HCT116 (cell line): Measurements from ENCODE around the gene KYAT1. TPM values are rescaled to one million over a fixed set of nuclear protein-coding genes. Genes with fewer than 3 reads are reported as not detected.

Experiments used
- ATAC-seq: fragments of 200-7000 bp; cut with Tn5 transposase; 2 replicates; pipeline ENCODE4 v1.9.1; 2020; ENCODE audit warnings: mild to moderate bottlenecking, moderate library complexity
- BruUV-seq: library from RNA; stranded (reverse); fragments of 400-500 nt; replicated peaks from 2 replicates; lab custom pipeline; 2021; lab: Mats Ljungman, UMichigan
- CTCF ChIA-PET: fragments of 300-600 bp; sonication (Branson Sonifier 250); formaldehyde crosslinking; loops from one replicate; lab custom pipeline; 2021; ENCODE audit warnings: antibody characterized with exemption; lab: Charles Lee
- POLR2A ChIA-PET: fragments of 300-600, 350-600 bp; sonication (Branson Sonifier 250); formaldehyde crosslinking; loops from one replicate; lab custom pipeline; 2021; ENCODE audit warnings: antibody characterized with exemption; lab: Charles Lee
- RAD21 ChIA-PET, 2 experiments: fragments of 300-600 bp; sonication (Branson Sonifier 250); formaldehyde crosslinking; loops; one replicate each; lab custom pipeline; 2023; ENCODE audit warnings: low total read pairs in 2 of 2; ENCODE audit not compliant: uncharacterized antibody in 2 of 2, unreplicated experiment in 2 of 2, low non-redundant PET in 1 of 2; lab: Charles Lee
- DNase-seq: peaks from one replicate; pipeline ENCODE4 v3.0.0-alpha.2; 2010; ENCODE audit warnings: low read depth, low spot score
- H2AFZ ChIP-seq: fragments of 200-600 bp; shearing (Covaris generic), sonication (generic); 2 replicates; pipeline ENCODE4 v1.6.1; 2017; ENCODE audit warnings: low read depth, mixed run types, mixed read lengths, antibody characterized with exemption, low read length; ENCODE audit not compliant: poor library complexity, severe bottlenecking
- H3K27ac ChIP-seq: 2 replicates; pipeline ENCODE4 v1.5.1; 2012; ENCODE audit warnings: low read depth, low read length
- H3K27me3 ChIP-seq: fragments of 200-600 bp; sonication (generic); 2 replicates; pipeline ENCODE4 v1.6.1; 2016; ENCODE audit warnings: mixed run types, low read length, mixed read lengths; ENCODE audit not compliant: insufficient read depth
- H3K36me3 ChIP-seq, 2 experiments: fragments of 200-500 bp in 1 of 2; fragments of 200-600 bp in 1 of 2; sonication (Bioruptor generic) in 1 of 2; sonication (generic) in 1 of 2; 2 replicates each; pipeline versions ENCODE4 v1.5.1 to v1.6.1; 2014 to 2016; ENCODE audit warnings: low read length in 2 of 2, inconsistent platforms in 1 of 2, mixed read lengths in 1 of 2, mixed run types in 1 of 2; ENCODE audit not compliant: insufficient read depth in 2 of 2, control insufficient read depth in 1 of 2
- H3K4me1 ChIP-seq, 2 experiments: fragments of 200-600 bp in 1 of 2; sonication (generic) in 1 of 2; 2 replicates each; pipeline versions ENCODE4 v1.5.1 to v1.6.1; 2012 to 2017; ENCODE audit warnings: low read length in 2 of 2, inconsistent platforms in 1 of 2, mild to moderate bottlenecking in 1 of 2, mixed read lengths in 1 of 2, mixed run types in 1 of 2, moderate library complexity in 1 of 2; ENCODE audit not compliant: insufficient read depth in 2 of 2, control insufficient read depth in 1 of 2
- H3K4me2 ChIP-seq: fragments of 200-600 bp; sonication (generic); 2 replicates; pipeline ENCODE4 v1.6.1; 2017; ENCODE audit warnings: mixed run types, low read length, mixed read lengths
- H3K4me3 ChIP-seq, 2 experiments: fragments of 200-600 bp in 1 of 2; sonication (generic) in 1 of 2; replicated peaks in 1 of 2; 2 replicates each; pipeline ENCODE4 v1.5.1; 2011 to 2016; ENCODE audit warnings: low read length in 2 of 2, control low read depth in 1 of 2, low read depth in 1 of 2, mild to moderate bottlenecking in 1 of 2, mixed read lengths in 1 of 2, mixed run types in 1 of 2
- H3K79me2 ChIP-seq: fragments of 200-600 bp; sonication (generic); 2 replicates; pipeline ENCODE4 v1.6.1; 2017; ENCODE audit warnings: mild to moderate bottlenecking, mixed run types, low read length, moderate library complexity, mixed read lengths; ENCODE audit not compliant: insufficient read depth
- H3K9ac ChIP-seq: fragments of 200-600 bp; sonication (generic); 2 replicates; pipeline ENCODE4 v1.6.1; 2016; ENCODE audit warnings: low read length, mixed read lengths
- H3K9me2 ChIP-seq: fragments of 200-600 bp; sonication (generic), shearing (Covaris generic); 2 replicates; pipeline ENCODE4 v1.6.1; 2017; ENCODE audit warnings: mixed run types, mild to moderate bottlenecking, moderate library complexity; ENCODE audit not compliant: insufficient read depth
- H3K9me3 ChIP-seq, 2 experiments: fragments of 200-500 bp in 1 of 2; fragments of 200-600 bp in 1 of 2; sonication (Bioruptor generic) in 1 of 2; sonication (generic) in 1 of 2; 2 replicates each; pipeline ENCODE4 v1.6.1; 2014 to 2017; ENCODE audit warnings: low read length in 2 of 2, mixed read lengths in 2 of 2, inconsistent platforms in 1 of 2, low read depth in 1 of 2, mild to moderate bottlenecking in 1 of 2, mixed run types in 1 of 2, moderate library complexity in 1 of 2; ENCODE audit not compliant: control insufficient read depth in 1 of 2, insufficient read depth in 1 of 2
- H4K20me1 ChIP-seq: fragments of 200-600 bp; sonication (generic), shearing (Covaris generic); 2 replicates; pipeline ENCODE4 v1.6.1; 2017; ENCODE audit warnings: mixed run types, mild to moderate bottlenecking, moderate library complexity; ENCODE audit not compliant: insufficient read depth
- CBX3 ChIP-seq: IDR thresholded peaks from 2 replicates; pipeline ENCODE4 v1.6.1; 2012; ENCODE audit warnings: low read depth
- CEBPB ChIP-seq: IDR thresholded peaks from 2 replicates; pipeline ENCODE4 v1.6.1; 2012; ENCODE audit warnings: low read depth
- EGR1 ChIP-seq: IDR thresholded peaks from 2 replicates; pipeline ENCODE4 v1.6.1; 2012; ENCODE audit warnings: low read depth
- EZH2 ChIP-seq: fragments of 200-600 bp; sonication (generic); IDR thresholded peaks from 2 replicates; pipeline ENCODE4 v1.6.1; 2017; ENCODE audit warnings: antibody characterized with exemption, mixed run types
- EZH2phosphoT487 ChIP-seq: fragments of 200-600 bp; IDR thresholded peaks from 2 replicates; pipeline ENCODE4 v1.6.1; 2018; ENCODE audit warnings: antibody characterized with exemption, borderline replicate concordance
- FOSL1 ChIP-seq: IDR thresholded peaks from 2 replicates; pipeline ENCODE4 v1.6.1; 2012; ENCODE audit warnings: low read depth
- MAX ChIP-seq: IDR thresholded peaks from 2 replicates; pipeline ENCODE4 v1.6.1; 2012
- POLR2A ChIP-seq: IDR thresholded peaks from 2 replicates; pipeline ENCODE4 v1.7.0; 2011; ENCODE audit warnings: borderline replicate concordance; ENCODE audit not compliant: insufficient read depth, insufficient read length; ENCODE audit errors: extremely low read depth
- POLR2AphosphoS5 ChIP-seq: IDR thresholded peaks from 2 replicates; pipeline ENCODE4 v1.6.1; 2011; ENCODE audit warnings: mild to moderate bottlenecking, low read depth, low read length, moderate library complexity
- RAD21 ChIP-seq: IDR thresholded peaks from 2 replicates; pipeline ENCODE4 v1.6.1; 2012; ENCODE audit warnings: low read depth, mild to moderate bottlenecking
- REST ChIP-seq: IDR thresholded peaks from 2 replicates; pipeline ENCODE4 v1.6.1; 2012; ENCODE audit warnings: low read depth
- SIN3A ChIP-seq: IDR thresholded peaks from 2 replicates; pipeline ENCODE4 v1.6.1; 2012; ENCODE audit warnings: low read depth
- SP1 ChIP-seq: IDR thresholded peaks from 2 replicates; pipeline ENCODE4 v1.6.1; 2012; ENCODE audit warnings: low read depth
- SRF ChIP-seq: IDR thresholded peaks from 2 replicates; pipeline ENCODE4 v1.6.1; 2012; ENCODE audit warnings: low read depth
- TCF7L2 ChIP-seq: IDR thresholded peaks from 2 replicates; pipeline ENCODE4 v1.7.0; 2011; ENCODE audit warnings: borderline replicate concordance, inconsistent platforms; ENCODE audit not compliant: insufficient read depth, insufficient read length; ENCODE audit errors: extremely low read depth
- YY1 ChIP-seq: IDR thresholded peaks from 2 replicates; pipeline ENCODE4 v1.6.1; 2011; ENCODE audit warnings: low read length, low read depth, moderate library complexity, mild to moderate bottlenecking; ENCODE audit not compliant: insufficient replicate concordance; ENCODE audit errors: extremely low read depth
- ZFX ChIP-seq: fragments of 450-650 bp; IDR thresholded peaks from 2 replicates; pipeline ENCODE4 v1.6.1; 2017
- intact Hi-C: fragments of 100-400 bp; cut with micrococcal nuclease; formaldehyde crosslinking; loops from 2 replicates; pipeline ENCODE4 v1.10.0; 2022
- total RNA-seq: library from RNA; stranded (reverse); gene quantifications from one replicate; pipeline ENCODE4 v1.2.1, GENCODE V29; 2021; ENCODE audit not compliant: unreplicated experiment
- TF ChIP-seq, protein P1 (sequence below): IDR thresholded peaks from 2 replicates; pipeline ENCODE4 v1.6.1; 2012
- TF ChIP-seq, protein P2 (sequence below), 3 experiments: fragments of 200-600 bp in 1 of 3; sonication (generic) in 1 of 3; IDR thresholded peaks in 2 of 3; conservative IDR thresholded peaks in 1 of 3; 2 replicates each; pipeline ENCODE4 v1.5.1; 2012 to 2017; ENCODE audit warnings: low read depth in 2 of 3, low read length in 2 of 3, antibody characterized with exemption in 1 of 3, borderline replicate concordance in 1 of 3, control low read depth in 1 of 3, mild to moderate bottlenecking in 1 of 3, mixed read lengths in 1 of 3, mixed run types in 1 of 3, moderate library complexity in 1 of 3; ENCODE audit not compliant: insufficient read depth in 1 of 3

The KYAT1 gene
- total RNA-seq, 1 experiment from 2014 or later, result 10.1 TPM

- TF ChIP-seq FOSL1 (no peak), RAD21 (no peak), YY1 (no peak), EZH2 (no peak), ZFX (no peak), REST (no peak), SIN3A (no peak), CBX3 (no peak), EZH2phosphoT487 (no peak), SP1 (no peak), POLR2AphosphoS5 (no peak), TCF7L2 (no peak), SRF (no peak), MAX (no peak), CEBPB (no peak), EGR1 (no peak), POLR2A (no peak)
- TF ChIP-seq, protein P1, sequence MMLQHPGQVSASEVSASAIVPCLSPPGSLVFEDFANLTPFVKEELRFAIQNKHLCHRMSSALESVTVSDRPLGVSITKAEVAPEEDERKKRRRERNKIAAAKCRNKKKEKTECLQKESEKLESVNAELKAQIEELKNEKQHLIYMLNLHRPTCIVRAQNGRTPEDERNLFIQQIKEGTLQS, result no peak
- TF ChIP-seq, protein P2, sequence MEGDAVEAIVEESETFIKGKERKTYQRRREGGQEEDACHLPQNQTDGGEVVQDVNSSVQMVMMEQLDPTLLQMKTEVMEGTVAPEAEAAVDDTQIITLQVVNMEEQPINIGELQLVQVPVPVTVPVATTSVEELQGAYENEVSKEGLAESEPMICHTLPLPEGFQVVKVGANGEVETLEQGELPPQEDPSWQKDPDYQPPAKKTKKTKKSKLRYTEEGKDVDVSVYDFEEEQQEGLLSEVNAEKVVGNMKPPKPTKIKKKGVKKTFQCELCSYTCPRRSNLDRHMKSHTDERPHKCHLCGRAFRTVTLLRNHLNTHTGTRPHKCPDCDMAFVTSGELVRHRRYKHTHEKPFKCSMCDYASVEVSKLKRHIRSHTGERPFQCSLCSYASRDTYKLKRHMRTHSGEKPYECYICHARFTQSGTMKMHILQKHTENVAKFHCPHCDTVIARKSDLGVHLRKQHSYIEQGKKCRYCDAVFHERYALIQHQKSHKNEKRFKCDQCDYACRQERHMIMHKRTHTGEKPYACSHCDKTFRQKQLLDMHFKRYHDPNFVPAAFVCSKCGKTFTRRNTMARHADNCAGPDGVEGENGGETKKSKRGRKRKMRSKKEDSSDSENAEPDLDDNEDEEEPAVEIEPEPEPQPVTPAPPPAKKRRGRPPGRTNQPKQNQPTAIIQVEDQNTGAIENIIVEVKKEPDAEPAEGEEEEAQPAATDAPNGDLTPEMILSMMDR (IDR thresholded peaks at IDR 0.05 in 2 of 3, conservative IDR thresholded peaks at IDR 0.05 in 1 of 3; ENCODE audit: borderline replicate concordance in 1 of 3, insufficient read depth in 1 of 3, low read depth in 2 of 3, low read length in 2 of 3), result no peak
- TF ChIP-seq, all 23 proteins: peak for 0
Measured at GRCh38 chr9:128847803-128848202, 33.9 kb downstream of the KYAT1 start.

More at GRCh38 chr9:128847803-128848202, 33.9 kb downstream of the KYAT1 start:
- Histone ChIP-seq H3K79me2 (0 out of 2 replicates have a peak, but pooled peaks cover 4% of the 10 kb centered on the region), H3K9me2 (no peaks in the 10 kb centered on the region), H4K20me1 (no peaks in the 10 kb centered on the region), H3K27me3 (no peaks in the 10 kb centered on the region), H3K4me3 (no peak overlapping the region), H3K36me3 (no peaks in the 10 kb centered on the region), H3K9ac (no peak overlapping the region), H3K9me3 (peaks cover 10% of the 10 kb centered on the region in 2 experiments; a peak in 2 of 4 replicates), H2AFZ (no peak overlapping the region), H3K27ac (no peak overlapping the region), H3K4me2 (no peak overlapping the region), H3K4me1 (no peaks in the 10 kb centered on the region)
- BruUV-seq, result no TSS peak
- ChIA-PET POLR2A (no interaction called here), RAD21 (no interaction called here), CTCF (interaction anchor here (0.7 kb wide), 1 partner anchor 81 kb away, joined by 3 read pairs; no protein-coding TSS in a partner anchor)
- intact Hi-C loops, result no loop called here
- DNase-seq (no peak), ATAC-seq (no peak)
